ENCODE results near the gene RPTOR. TPM values are rescaled to one million over a fixed set of nuclear protein-coding genes. Genes with fewer than 3 reads are reported as not detected.

RPTOR gene
- total and polyA plus RNA-seq, 10 of the 15 experiments (the other 5 are each of a cell fraction or from before 2014, with no cell fraction given), result 0.18 to 32.1 (median 7.8) TPM

GRCh38 chr17:80751070-80751945 lies 206.7 kb downstream of the RPTOR start:
- Histone ChIP-seq H3K4me3 (no peak overlapping the region), H3K36me3 (ENCODE audit: control insufficient read depth in 2 of 2, insufficient read depth in 2 of 2, low read length in 1 of 2) (peaks cover 5 to 9% of the 10 kb centered on the region in 2 experiments; a peak in 3 of 4 replicates), H3K9ac (ENCODE audit: control insufficient read depth, insufficient read depth, low read length) (no peak overlapping the region), H3K9me3 (replicated peaks; ENCODE audit: control insufficient read depth, insufficient read depth, low read length) (no peaks in the 10 kb centered on the region), H3K27ac (ENCODE audit: control insufficient read depth, insufficient read depth) (no peak overlapping the region), H3K4me1 (ENCODE audit: control insufficient read depth, insufficient read depth, low read length) (no peaks in the 10 kb centered on the region), H3K4me2 (ENCODE audit: control insufficient read depth, insufficient read depth) (no peak overlapping the region), H3K27me3 (replicated peaks in 1 of 2; ENCODE audit: control insufficient read depth in 2 of 2, insufficient read depth in 2 of 2, low read length in 1 of 2) (no peaks in the 10 kb centered on the region), H4K20me1 (ENCODE audit: control insufficient read depth, insufficient read depth) (no peaks in the 10 kb centered on the region), H2AFZ (ENCODE audit: control insufficient read depth, low read depth, low read length) (no peak overlapping the region), H3K79me2 (ENCODE audit: control insufficient read depth, insufficient read depth, low read length) (no peaks in the 10 kb centered on the region)
- TF ChIP-seq MTA3 (IDR thresholded peaks at IDR 0.05; ENCODE audit: borderline replicate concordance, low read length) (no peak), SMARCA5 (IDR thresholded peaks at IDR 0.05) (no peak)
- no peak for FAIRE-seq
- ChIA-PET CTCF (no interaction called here), RAD21 (ENCODE audit: unreplicated experiment) (no interaction called here), SMC1A (ENCODE audit: uncharacterized antibody, unreplicated experiment) (interaction anchor here (0.6 kb wide), 1 partner anchor 42 kb away, joined by 3 read pairs; no protein-coding TSS in a partner anchor), POLR2A (no interaction called here)
- no TSS peak for BruUV-seq (replicated peaks)
- DNase-seq (ENCODE audit: low read depth, low spot score), result no peak
- WGBS (ENCODE audit: insufficient coverage, insufficient replicate concordance, low lambda C conversion rate, missing lambda C conversion rate), result 89% methylated on average over 30 of the region's 30 CpGs
- in situ Hi-C loops (cut with MboI) (no loop called here), intact Hi-C loops (cut with micrococcal nuclease; ENCODE audit: unreplicated experiment) (no loop called here)
- ATAC-seq, result no peak

- Histone ChIP-seq H3K9ac (ENCODE audit: control insufficient read depth, insufficient read depth, low read length) (no peak overlapping the region), H4K20me1 (ENCODE audit: control insufficient read depth, insufficient read depth) (no peaks in the 10 kb centered on the region), H2AFZ (ENCODE audit: control insufficient read depth, low read depth, low read length) (no peak overlapping the region), H3K4me3 (no peak overlapping the region), H3K4me2 (ENCODE audit: control insufficient read depth, insufficient read depth) (no peak overlapping the region), H3K4me1 (ENCODE audit: control insufficient read depth, insufficient read depth, low read length) (no peaks in the 10 kb centered on the region), H3K27ac (ENCODE audit: control insufficient read depth, insufficient read depth) (no peak overlapping the region), H3K79me2 (ENCODE audit: control insufficient read depth, insufficient read depth, low read length) (no peaks in the 10 kb centered on the region), H3K27me3 (replicated peaks in 1 of 2; ENCODE audit: control insufficient read depth in 2 of 2, insufficient read depth in 2 of 2, low read length in 1 of 2) (no peaks in the 10 kb centered on the region), H3K9me3 (replicated peaks; ENCODE audit: control insufficient read depth, insufficient read depth, low read length) (no peaks in the 10 kb centered on the region), H3K36me3 (ENCODE audit: control insufficient read depth in 2 of 2, insufficient read depth in 2 of 2, low read length in 1 of 2) (peaks cover 5 to 9% of the 10 kb centered on the region in 2 experiments; a peak in 3 of 4 replicates)
- intact Hi-C loops (cut with micrococcal nuclease; ENCODE audit: unreplicated experiment) (no loop called here), in situ Hi-C loops (cut with MboI) (no loop called here)
- BruUV-seq (replicated peaks), result no TSS peak
- DNase-seq (ENCODE audit: low read depth, low spot score) (no peak), FAIRE-seq (no peak), ATAC-seq (no peak)
- ChIA-PET POLR2A (no interaction called here), CTCF (no interaction called here), SMC1A (ENCODE audit: uncharacterized antibody, unreplicated experiment) (no interaction called here), RAD21 (ENCODE audit: unreplicated experiment) (no interaction called here)
- WGBS (ENCODE audit: insufficient coverage, insufficient replicate concordance, low lambda C conversion rate, missing lambda C conversion rate), result 96% methylated on average over 6 of the region's 6 CpGs
- no peak for TF ChIP-seq ATF2 (IDR thresholded peaks at IDR 0.05; ENCODE audit: low read length)
- TF ChIP-seq RELA (IDR thresholded peaks at IDR 0.05; ENCODE audit: borderline replicate concordance, partially characterized antibody), result no peak
- no peak for TF ChIP-seq SKIL (IDR thresholded peaks at IDR 0.05; ENCODE audit: low read depth, poor library complexity, severe bottlenecking)
- TF ChIP-seq ZNF207 (IDR thresholded peaks at IDR 0.05; ENCODE audit: borderline replicate concordance), result no peak
- no peak for TF ChIP-seq ZBTB4 (CRISPR knock-in tag; IDR thresholded peaks at IDR 0.05)
- TF ChIP-seq ZZZ3 (IDR thresholded peaks at IDR 0.05; ENCODE audit: control insufficient read depth, insufficient read length, low read depth), result no peak
Measured at GRCh38 chr17:80751946-80752581, 207.4 kb downstream of the RPTOR start.
